ENCODE measurements around the gene PDLIM7. TPM values are rescaled to one million over a fixed set of nuclear protein-coding genes. Genes with fewer than 3 reads are reported as not detected.

Gene PDLIM7
- total and polyA plus RNA-seq, 2 experiments from 2014 or later, result 165 to 537 TPM

- H3K27ac ChIP-seq, result peak overlapping the region; percentile 35
- TF ChIP-seq CTCF (IDR thresholded peaks at IDR 0.05; ENCODE audit: low read depth, low read length), result peak; percentile 52
Observed at GRCh38 chr5:177456976-177457851, 40.2 kb downstream of the PDLIM7 start.

GRCh38 chr5:177456591-177456964 lies 40.8 kb downstream of the PDLIM7 start:
- H3K4me3 ChIP-seq, result no peak overlapping the region
- peak overlapping the region; percentile 35 for H3K27ac ChIP-seq
- TF ChIP-seq CTCF (IDR thresholded peaks at IDR 0.05; ENCODE audit: low read depth, low read length), result no peak
- peaks cover 16% of the 10 kb centered on the region for H3K36me3 ChIP-seq
- H3K27me3 ChIP-seq, result peaks cover 8% of the 10 kb centered on the region
- DNase-seq (ENCODE audit: low read depth in 1 of 2, low spot score in 1 of 2), result no peak
- no peaks in the 10 kb centered on the region for H3K9me3 ChIP-seq (ENCODE audit: low read depth)
- H3K4me1 ChIP-seq (ENCODE audit: low read depth), result peaks cover 9% of the 10 kb centered on the region

More at GRCh38 chr5:177456976-177457851, 40.2 kb downstream of the PDLIM7 start:
- peak; percentile 96 to 98 for DNase-seq (ENCODE audit: low read depth in 1 of 2, low spot score in 1 of 2)
- Histone ChIP-seq H3K36me3 (peaks cover 16% of the 10 kb centered on the region), H3K9me3 (ENCODE audit: low read depth) (no peaks in the 10 kb centered on the region), H3K4me1 (ENCODE audit: low read depth) (peaks cover 9% of the 10 kb centered on the region), H3K4me3 (no peak overlapping the region), H3K27me3 (peaks cover 8% of the 10 kb centered on the region)

- DNase-seq (ENCODE audit: low read depth in 1 of 2, low spot score in 1 of 2), result peak; percentile 94
- Histone ChIP-seq H3K27ac (peak overlapping the region; percentile 41), H3K4me1 (ENCODE audit: low read depth) (peaks cover 9% of the 10 kb centered on the region), H3K27me3 (peaks cover 8% of the 10 kb centered on the region), H3K36me3 (peaks cover 16% of the 10 kb centered on the region), H3K4me3 (peak overlapping the region; percentile 54), H3K9me3 (ENCODE audit: low read depth) (no peaks in the 10 kb centered on the region)
- peak; percentile 90 for TF ChIP-seq CTCF (IDR thresholded peaks at IDR 0.05; ENCODE audit: low read depth, low read length)
Observed at GRCh38 chr5:177455661-177456590, 41.5 kb downstream of the PDLIM7 start.

GRCh38 chr5:177455036-177455660 lies 42.3 kb downstream of the PDLIM7 start:
- DNase-seq (ENCODE audit: low read depth in 1 of 2, low spot score in 1 of 2), result peak; percentile 68 to 90
- Histone ChIP-seq H3K4me3 (peak overlapping the region; percentile 54), H3K27ac (peak overlapping the region; percentile 41), H3K36me3 (peaks cover 10% of the 10 kb centered on the region), H3K27me3 (peaks cover 8% of the 10 kb centered on the region), H3K4me1 (ENCODE audit: low read depth) (peaks cover 9% of the 10 kb centered on the region), H3K9me3 (ENCODE audit: low read depth) (no peaks in the 10 kb centered on the region)
- TF ChIP-seq CTCF (IDR thresholded peaks at IDR 0.05; ENCODE audit: low read depth, low read length), result peak; percentile 60

GRCh38 chr5:177454397-177455035 lies 42.9 kb downstream of the PDLIM7 start:
- DNase-seq (ENCODE audit: low read depth in 1 of 2, low spot score in 1 of 2), result peak; percentile 92 to 94
- peak; percentile 87 for TF ChIP-seq CTCF (IDR thresholded peaks at IDR 0.05; ENCODE audit: low read depth, low read length)
- Histone ChIP-seq H3K27ac (peak overlapping the region; percentile 41), H3K27me3 (peaks cover 8% of the 10 kb centered on the region), H3K36me3 (peaks cover 5% of the 10 kb centered on the region), H3K4me1 (ENCODE audit: low read depth) (peaks cover 9% of the 10 kb centered on the region), H3K9me3 (ENCODE audit: low read depth) (no peaks in the 10 kb centered on the region), H3K4me3 (peak overlapping the region; percentile 54)
